ENCODE results near the gene PDLIM5. TPM values are rescaled to one million over a fixed set of nuclear protein-coding genes. Genes with fewer than 3 reads are reported as not detected.

The PDLIM5 gene
- total RNA-seq, 1 experiment from 2014 or later: 58.0 TPM

GRCh38 chr4:94516999-94517398 is 65.3 kb downstream of the PDLIM5 start:
- Histone ChIP-seq H2BK120ac (ENCODE audit: low read depth, low read length, poor library complexity, severe bottlenecking) (no peak overlapping the region), H3T11ph (ENCODE audit: low read length) (no peak overlapping the region), H3K4ac (ENCODE audit: low read depth, low read length) (no peak overlapping the region), H2BK20ac (ENCODE audit: low read depth, low read length, poor library complexity, severe bottlenecking) (no peak overlapping the region), H3K9me3 (ENCODE audit: control insufficient read depth, low read depth, low read length) (no peaks in the 10 kb centered on the region), H3K27me3 (ENCODE audit: insufficient read depth, low read length) (no peaks in the 10 kb centered on the region), H4K20me1 (ENCODE audit: control insufficient read depth, insufficient read depth, insufficient read length) (no peaks in the 10 kb centered on the region), H4K5ac (ENCODE audit: insufficient read length, low read depth, low read length) (no peak overlapping the region), H2AFZ (ENCODE audit: low read length) (no peak overlapping the region), H3K14ac (ENCODE audit: insufficient read depth, low read length) (no peak overlapping the region), H3K27ac (ENCODE audit: insufficient read length, low read depth, low read length) (no peak overlapping the region), H4K91ac (ENCODE audit: insufficient read length, low read depth, low read length) (no peak overlapping the region), H3K23ac (ENCODE audit: insufficient read length, low read depth, low read length) (no peak overlapping the region), H2BK12ac (ENCODE audit: insufficient read length, low read depth, low read length) (no peak overlapping the region), H2BK5ac (ENCODE audit: insufficient read length, low read length) (no peak overlapping the region), H2BK15ac (ENCODE audit: low read depth, low read length) (no peak overlapping the region), H2AK5ac (ENCODE audit: insufficient read length, low read length) (no peak overlapping the region), H4K8ac (replicated peaks; ENCODE audit: insufficient read length, low read depth, low read length) (no peak overlapping the region), H3K79me1 (ENCODE audit: insufficient read depth, low read depth, low read length, poor library complexity, severe bottlenecking) (peaks cover 4% of the 10 kb centered on the region), H3K4me2 (ENCODE audit: insufficient read depth, insufficient read length, low read length) (no peak overlapping the region), H3K4me1 (ENCODE audit: insufficient read depth, low read length) (peaks cover 3% of the 10 kb centered on the region; the same call in 1 of the 2 replicates), H3K9ac (ENCODE audit: extremely low read depth, insufficient read length, low read length) (no peak overlapping the region), H3K18ac (ENCODE audit: insufficient read length, low read depth, low read length) (no peak overlapping the region), H3K79me2 (ENCODE audit: insufficient read depth, low read length) (no peaks in the 10 kb centered on the region; the same call in 1 of the 2 replicates), H3K23me2 (ENCODE audit: insufficient read length, low read depth, low read length, poor library complexity, severe bottlenecking) (no peaks in the 10 kb centered on the region), H3K56ac (ENCODE audit: insufficient read length, low read depth, low read length) (no peak overlapping the region)
- Mint-ChIP-seq H3K27ac (no peak overlapping the region), H3K4me3 (no peak overlapping the region), H3K27me3 (ENCODE audit: low read depth) (no peaks in the 10 kb centered on the region), H3K36me3 (ENCODE audit: insufficient read depth in 1 of 3, low read depth in 3 of 3) (peaks cover 0 to 2% (median 0%) of the 10 kb centered on the region in 3 experiments; a peak in 2 of 7 replicates), H3K9me3 (no peaks in the 10 kb centered on the region), H3K4me1 (no peaks in the 10 kb centered on the region)
- WGBS (ENCODE audit: extremely low coverage, insufficient read length, low lambda C conversion rate): no CpG with 5 or more reads among the region's 5 CpGs
- TF ChIP-seq, protein P1, sequence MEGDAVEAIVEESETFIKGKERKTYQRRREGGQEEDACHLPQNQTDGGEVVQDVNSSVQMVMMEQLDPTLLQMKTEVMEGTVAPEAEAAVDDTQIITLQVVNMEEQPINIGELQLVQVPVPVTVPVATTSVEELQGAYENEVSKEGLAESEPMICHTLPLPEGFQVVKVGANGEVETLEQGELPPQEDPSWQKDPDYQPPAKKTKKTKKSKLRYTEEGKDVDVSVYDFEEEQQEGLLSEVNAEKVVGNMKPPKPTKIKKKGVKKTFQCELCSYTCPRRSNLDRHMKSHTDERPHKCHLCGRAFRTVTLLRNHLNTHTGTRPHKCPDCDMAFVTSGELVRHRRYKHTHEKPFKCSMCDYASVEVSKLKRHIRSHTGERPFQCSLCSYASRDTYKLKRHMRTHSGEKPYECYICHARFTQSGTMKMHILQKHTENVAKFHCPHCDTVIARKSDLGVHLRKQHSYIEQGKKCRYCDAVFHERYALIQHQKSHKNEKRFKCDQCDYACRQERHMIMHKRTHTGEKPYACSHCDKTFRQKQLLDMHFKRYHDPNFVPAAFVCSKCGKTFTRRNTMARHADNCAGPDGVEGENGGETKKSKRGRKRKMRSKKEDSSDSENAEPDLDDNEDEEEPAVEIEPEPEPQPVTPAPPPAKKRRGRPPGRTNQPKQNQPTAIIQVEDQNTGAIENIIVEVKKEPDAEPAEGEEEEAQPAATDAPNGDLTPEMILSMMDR (conservative IDR thresholded peaks at IDR 0.05): no peak
- DNase-seq: no peak

Data from H9 (cell line).